Kidney capillary endothelial cell (primary cell): ENCODE results near the gene THSD4.
"Not testable (repeated sequence)": the region's sequence is repeated elsewhere in the genome, so short reads cannot be mapped to it uniquely, and the experiment has no call there.

Experiments
- DNase-seq: peaks from one replicate; pipeline ENCODE4 v3.0.0-alpha.2; 2018; ENCODE audit warnings: low spot score

THSD4 gene

GRCh38 chr15:71350622-71351378, 235.5 kb downstream of the THSD4 start:
- DNase-seq: no peak

- DNase-seq: no peak
Observed at GRCh38 chr15:71352125-71352524, 236.9 kb downstream of the THSD4 start.

- DNase-seq: no peak
Observed at GRCh38 chr15:71352765-71353164, 237.5 kb downstream of the THSD4 start.

- DNase-seq: no peak
Observed at GRCh38 chr15:71353171-71353570, 237.9 kb downstream of the THSD4 start.

GRCh38 chr15:71355268-71355667, 240.0 kb downstream of the THSD4 start:
- DNase-seq: no peak

GRCh38 chr15:71357321-71357732, 242.1 kb downstream of the THSD4 start:
- DNase-seq: no peak

GRCh38 chr15:71357967-71358366, 242.7 kb downstream of the THSD4 start:
- DNase-seq: no peak

- no peak for DNase-seq
Observed at GRCh38 chr15:71359246-71359645, 244.0 kb downstream of the THSD4 start.

GRCh38 chr15:71362556-71362955, 247.3 kb downstream of the THSD4 start:
- no peak for DNase-seq

GRCh38 chr15:71362987-71363968, 248.0 kb downstream of the THSD4 start:
- DNase-seq: no peak

- no peak for DNase-seq
Observed at GRCh38 chr15:71364117-71364584, 248.9 kb downstream of the THSD4 start.

GRCh38 chr15:71366522-71366921, 251.3 kb downstream of the THSD4 start:
- no peak for DNase-seq

GRCh38 chr15:71366926-71367325, 251.7 kb downstream of the THSD4 start:
- DNase-seq: no peak

- DNase-seq: not testable (repeated sequence)
Observed at GRCh38 chr15:71367737-71368136, 252.5 kb downstream of the THSD4 start.

GRCh38 chr15:71372769-71373168, 257.5 kb downstream of the THSD4 start:
- DNase-seq: not testable (repeated sequence)

GRCh38 chr15:71373917-71374316, 258.6 kb downstream of the THSD4 start:
- DNase-seq: no peak

GRCh38 chr15:71374607-71375352, 259.5 kb downstream of the THSD4 start:
- DNase-seq: peak; percentile 93

- no peak for DNase-seq
Observed at GRCh38 chr15:71375934-71376333, 260.7 kb downstream of the THSD4 start.

GRCh38 chr15:71379893-71380292, 264.6 kb downstream of the THSD4 start:
- no peak for DNase-seq

GRCh38 chr15:71380345-71380744, 265.1 kb downstream of the THSD4 start:
- no peak for DNase-seq

GRCh38 chr15:71384501-71384900, 269.2 kb downstream of the THSD4 start:
- no peak for DNase-seq

GRCh38 chr15:71385026-71385425, 269.8 kb downstream of the THSD4 start:
- no peak for DNase-seq
